Lower leg skin (tissue), 3 donors: Measurements from ENCODE around the gene IKBKG.

Experiments
- POLR2A ChIP-seq, 2 donors: fragments of 450-650 bp; IDR thresholded peaks; one replicate each; pipeline ENCODE4 v1.6.1; 2016 to 2017; ENCODE audit warnings: antibody characterized with exemption in 2 of 2, mild to moderate bottlenecking in 1 of 2, moderate library complexity in 1 of 2
- TF ChIP-seq, protein P1 (sequence below), 3 donors: fragments of 450-650 bp; IDR thresholded peaks; one replicate each; pipeline ENCODE4 v1.5.1; 2016; ENCODE audit warnings: antibody characterized with exemption in 3 of 3, mild to moderate bottlenecking in 3 of 3, moderate library complexity in 2 of 3

DNA sequence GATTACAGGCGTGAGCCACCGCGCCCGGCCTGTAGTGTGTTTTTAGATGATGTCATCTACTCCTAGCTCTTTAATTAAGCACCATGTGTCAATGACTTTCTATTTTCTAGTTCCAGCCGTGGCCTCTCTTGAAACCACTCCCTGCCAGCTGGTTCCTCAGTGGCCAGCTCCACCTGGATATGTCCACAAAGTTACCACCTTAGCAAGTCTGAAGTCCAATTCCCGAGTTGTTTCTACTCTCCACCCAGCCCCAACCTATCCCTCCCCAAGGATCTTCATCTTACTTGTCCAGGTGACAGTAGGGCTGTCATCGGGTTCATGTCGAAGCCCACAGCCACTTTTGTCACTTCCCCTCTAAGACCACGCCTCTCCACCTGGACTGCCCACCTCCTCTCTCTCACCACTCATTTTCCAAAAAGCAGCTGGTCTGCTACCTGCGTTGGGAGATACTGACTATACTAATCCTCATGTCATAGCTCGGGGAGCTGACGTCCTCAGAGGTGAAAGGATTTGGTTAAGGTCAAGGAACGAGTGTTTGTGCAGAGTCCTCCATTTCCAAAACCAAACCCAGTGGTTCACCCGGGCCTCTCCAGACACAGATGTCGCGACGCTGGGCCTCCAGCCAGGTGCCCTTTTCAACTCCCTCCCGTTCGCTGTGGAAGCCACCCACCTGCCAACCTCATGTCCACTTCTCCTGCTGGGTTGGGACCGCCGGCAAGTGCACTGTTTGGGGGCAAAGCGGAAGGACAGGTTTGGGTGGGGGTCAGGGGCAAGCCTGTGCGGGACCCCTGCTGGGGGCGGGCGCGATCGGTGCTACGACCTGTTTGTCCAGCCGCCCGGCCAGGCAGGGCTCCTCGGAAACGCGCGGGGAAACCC lies 32.1 kb upstream of the IKBKG start:
- no peak for TF ChIP-seq POLR2A (IDR thresholded peaks at IDR 0.05)
- TF ChIP-seq, protein P1, sequence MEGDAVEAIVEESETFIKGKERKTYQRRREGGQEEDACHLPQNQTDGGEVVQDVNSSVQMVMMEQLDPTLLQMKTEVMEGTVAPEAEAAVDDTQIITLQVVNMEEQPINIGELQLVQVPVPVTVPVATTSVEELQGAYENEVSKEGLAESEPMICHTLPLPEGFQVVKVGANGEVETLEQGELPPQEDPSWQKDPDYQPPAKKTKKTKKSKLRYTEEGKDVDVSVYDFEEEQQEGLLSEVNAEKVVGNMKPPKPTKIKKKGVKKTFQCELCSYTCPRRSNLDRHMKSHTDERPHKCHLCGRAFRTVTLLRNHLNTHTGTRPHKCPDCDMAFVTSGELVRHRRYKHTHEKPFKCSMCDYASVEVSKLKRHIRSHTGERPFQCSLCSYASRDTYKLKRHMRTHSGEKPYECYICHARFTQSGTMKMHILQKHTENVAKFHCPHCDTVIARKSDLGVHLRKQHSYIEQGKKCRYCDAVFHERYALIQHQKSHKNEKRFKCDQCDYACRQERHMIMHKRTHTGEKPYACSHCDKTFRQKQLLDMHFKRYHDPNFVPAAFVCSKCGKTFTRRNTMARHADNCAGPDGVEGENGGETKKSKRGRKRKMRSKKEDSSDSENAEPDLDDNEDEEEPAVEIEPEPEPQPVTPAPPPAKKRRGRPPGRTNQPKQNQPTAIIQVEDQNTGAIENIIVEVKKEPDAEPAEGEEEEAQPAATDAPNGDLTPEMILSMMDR (IDR thresholded peaks at IDR 0.05), result no peak
